ENCODE measurements around the gene ST6GALNAC1. TPM values are rescaled to one million over a fixed set of nuclear protein-coding genes. Genes with fewer than 3 reads are reported as not detected.
"Not testable (repeated sequence)": the region's sequence is repeated elsewhere in the genome, so short reads cannot be mapped to it uniquely, and the experiment has no call there.

The ST6GALNAC1 gene
- total and polyA plus RNA-seq, 4 experiments from 2014 or later: 12.7 to 45.8 (median 14.4) TPM

- peaks cover 8 to 25% (median 17%) of the 10 kb centered on the region in 4 donors for H3K4me1 Mint-ChIP-seq
- no peaks in the 10 kb centered on the region for H3K27me3 ChIP-seq (ENCODE audit: insufficient read depth, low read length)
- H3K4me3 Mint-ChIP-seq: no peak overlapping the region
- H3K4me3 ChIP-seq (ENCODE audit: low read length in 2 of 2): no peak overlapping the region
- no peak overlapping the region for H3K27ac Mint-ChIP-seq
- peaks cover 0 to 1% of the 10 kb centered on the region in 2 donors for H3K27me3 Mint-ChIP-seq
- CTCF ChIA-PET (ENCODE audit: partially characterized antibody): interaction anchor here (2.0 to 6.0 kb wide), 2 partner anchors 14 to 43 kb away, joined by 10 to 40 read pairs; no protein-coding TSS in a partner anchor
- no peaks in the 10 kb centered on the region for H3K9me3 ChIP-seq (ENCODE audit: control insufficient read depth in 1 of 2, low read length in 2 of 2)
- peaks cover 16% of the 10 kb centered on the region for H3K4me1 ChIP-seq (ENCODE audit: insufficient read depth, low read length)
- peaks cover 1 to 15% of the 10 kb centered on the region in 2 donors for H3K36me3 Mint-ChIP-seq
- intact Hi-C loops (cut with micrococcal nuclease): no loop called here
- H3K36me3 ChIP-seq (ENCODE audit: insufficient read depth, low read length): no peaks in the 10 kb centered on the region
- DNase-seq: no peak
- H3K27ac ChIP-seq (ENCODE audit: low read depth, low read length): no peak overlapping the region
- POLR2A ChIA-PET (ENCODE audit: partially characterized antibody): interaction anchor here (1.4 kb wide), 1 partner anchor 34 kb away, joined by 4 read pairs; no protein-coding TSS in a partner anchor
- H3K9me3 Mint-ChIP-seq: no peaks in the 10 kb centered on the region
These were observed 5.3 kb downstream of the ST6GALNAC1 start for GRCh38 chr17:76638263-76638662.

- Mint-ChIP-seq H3K36me3 (peaks cover 1 to 15% of the 10 kb centered on the region in 2 donors), H3K4me1 (peaks cover 4 to 22% (median 11%) of the 10 kb centered on the region in 4 donors)
- H3K9me3 ChIP-seq (ENCODE audit: control insufficient read depth in 1 of 2, low read length in 2 of 2); POLR2A ChIA-PET (ENCODE audit: partially characterized antibody); H3K4me3 Mint-ChIP-seq; H3K27me3 ChIP-seq (ENCODE audit: insufficient read depth, low read length); H3K4me3 ChIP-seq (ENCODE audit: low read length in 2 of 2); H3K36me3 ChIP-seq (ENCODE audit: insufficient read depth, low read length); intact Hi-C loops (cut with micrococcal nuclease); H3K27ac ChIP-seq (ENCODE audit: low read depth, low read length); DNase-seq; H3K9me3 Mint-ChIP-seq; H3K27me3 Mint-ChIP-seq; H3K27ac Mint-ChIP-seq: not testable (repeated sequence)
- H3K4me1 ChIP-seq (ENCODE audit: insufficient read depth, low read length): peaks cover 12% of the 10 kb centered on the region
- CTCF ChIA-PET (ENCODE audit: partially characterized antibody): interaction anchor here (2.0 to 6.0 kb wide), 2 partner anchors 13 to 44 kb away, joined by 10 to 40 read pairs; no protein-coding TSS in a partner anchor
These were observed 6.9 kb downstream of the ST6GALNAC1 start for GRCh38 chr17:76636486-76637206.

GRCh38 chr17:76635659-76636360 is 7.7 kb downstream of the ST6GALNAC1 start:
- no peak overlapping the region for H3K27ac Mint-ChIP-seq
- no peak overlapping the region for H3K4me3 Mint-ChIP-seq
- Histone ChIP-seq H3K27ac (ENCODE audit: low read depth, low read length) (no peak overlapping the region), H3K9me3 (ENCODE audit: control insufficient read depth in 1 of 2, low read length in 2 of 2) (no peaks in the 10 kb centered on the region), H3K27me3 (ENCODE audit: insufficient read depth, low read length) (no peaks in the 10 kb centered on the region), H3K4me1 (ENCODE audit: insufficient read depth, low read length) (peaks cover 9% of the 10 kb centered on the region), H3K36me3 (ENCODE audit: insufficient read depth, low read length) (no peaks in the 10 kb centered on the region), H3K4me3 (ENCODE audit: low read length in 2 of 2) (no peak overlapping the region)
- no peak for DNase-seq
- H3K4me1 Mint-ChIP-seq: peaks cover 2 to 20% (median 7%) of the 10 kb centered on the region in 4 donors
- H3K9me3 Mint-ChIP-seq: no peaks in the 10 kb centered on the region
- H3K36me3 Mint-ChIP-seq: peaks cover 1 to 15% of the 10 kb centered on the region in 2 donors
- H3K27me3 Mint-ChIP-seq: peaks cover 0 to 1% of the 10 kb centered on the region in 2 donors
- CTCF ChIA-PET (ENCODE audit: partially characterized antibody): interaction anchor here (1.1 to 3.2 kb wide), 2 partner anchors 11 to 74 kb away, joined by 3 to 14 read pairs; no protein-coding TSS in a partner anchor
- POLR2A ChIA-PET (ENCODE audit: partially characterized antibody): interaction anchor here (1.6 kb wide), 1 partner anchor 8 kb away, joined by 7 read pairs; the partner anchor contains the start of gene ST6GALNAC1
- intact Hi-C loops (cut with micrococcal nuclease): no loop called here

GRCh38 chr17:76635039-76635438 is 8.5 kb downstream of the ST6GALNAC1 start:
- ChIA-PET POLR2A (ENCODE audit: partially characterized antibody) (interaction anchor here (1.6 kb wide), 1 partner anchor 9 kb away, joined by 7 read pairs; the partner anchor contains the start of gene ST6GALNAC1), CTCF (ENCODE audit: partially characterized antibody) (interaction anchor here (1.1 to 3.2 kb wide), 3 partner anchors 10 to 73 kb away, joined by 3 to 14 read pairs (median 11); no protein-coding TSS in a partner anchor)
- Mint-ChIP-seq H3K36me3 (peaks cover 1 to 15% of the 10 kb centered on the region in 2 donors), H3K4me3 (no peak overlapping the region), H3K27ac (no peak overlapping the region), H3K9me3 (no peaks in the 10 kb centered on the region), H3K27me3 (peaks cover 0 to 1% of the 10 kb centered on the region in 2 donors), H3K4me1 (peaks cover 2 to 15% (median 5%) of the 10 kb centered on the region in 4 donors)
- no peaks in the 10 kb centered on the region for H3K27me3 ChIP-seq (ENCODE audit: insufficient read depth, low read length)
- no peak for DNase-seq
- intact Hi-C loops (cut with micrococcal nuclease): no loop called here
- no peaks in the 10 kb centered on the region for H3K36me3 ChIP-seq (ENCODE audit: insufficient read depth, low read length)
- H3K4me3 ChIP-seq (ENCODE audit: low read length in 2 of 2): no peak overlapping the region
- H3K4me1 ChIP-seq (ENCODE audit: insufficient read depth, low read length): peaks cover 3% of the 10 kb centered on the region
- H3K9me3 ChIP-seq (ENCODE audit: control insufficient read depth in 1 of 2, low read length in 2 of 2): no peaks in the 10 kb centered on the region
- H3K27ac ChIP-seq (ENCODE audit: low read depth, low read length): no peak overlapping the region

GRCh38 chr17:76633628-76634328 is 9.8 kb downstream of the ST6GALNAC1 start:
- H3K27ac ChIP-seq (ENCODE audit: low read depth, low read length): no peak overlapping the region
- peaks cover under 1 to 15% (median 4%) of the 10 kb centered on the region in 4 donors for H3K4me1 Mint-ChIP-seq
- POLR2A ChIA-PET (ENCODE audit: partially characterized antibody): interaction anchor here (1.2 to 1.6 kb wide), 3 partner anchors 8 to 38 kb away, joined by 3 to 7 read pairs (median 3); partner anchors contain the start of gene ST6GALNAC1
- peak overlapping the region in 2 of 7 donors; percentile 34 to 42 for H3K27ac Mint-ChIP-seq
- peaks cover 3 to 20% of the 10 kb centered on the region in 2 donors for H3K36me3 Mint-ChIP-seq
- H3K4me3 ChIP-seq (ENCODE audit: low read length in 2 of 2): no peak overlapping the region
- H3K9me3 ChIP-seq (ENCODE audit: control insufficient read depth in 1 of 2, low read length in 2 of 2): no peaks in the 10 kb centered on the region
- H3K4me1 ChIP-seq (ENCODE audit: insufficient read depth, low read length): no peaks in the 10 kb centered on the region
- no peak for DNase-seq
- no peaks in the 10 kb centered on the region for H3K9me3 Mint-ChIP-seq
- no peaks in the 10 kb centered on the region for H3K36me3 ChIP-seq (ENCODE audit: insufficient read depth, low read length)
- intact Hi-C loops (cut with micrococcal nuclease): no loop called here
- no peak overlapping the region for H3K4me3 Mint-ChIP-seq
- CTCF ChIA-PET (ENCODE audit: partially characterized antibody): interaction anchor here (2.9 to 3.2 kb wide), 2 partner anchors 9 to 47 kb away, joined by 11 to 14 read pairs; no protein-coding TSS in a partner anchor
- H3K27me3 ChIP-seq (ENCODE audit: insufficient read depth, low read length): no peaks in the 10 kb centered on the region
- peaks cover 0 to 1% of the 10 kb centered on the region in 2 donors for H3K27me3 Mint-ChIP-seq

GRCh38 chr17:76631821-76632565 is 11.6 kb downstream of the ST6GALNAC1 start:
- H3K27me3 ChIP-seq (ENCODE audit: insufficient read depth, low read length): no peaks in the 10 kb centered on the region
- DNase-seq: peak in 2 of 5 donors; percentile 26 to 27
- H3K4me1 ChIP-seq (ENCODE audit: insufficient read depth, low read length): no peaks in the 10 kb centered on the region
- H3K36me3 ChIP-seq (ENCODE audit: insufficient read depth, low read length): no peaks in the 10 kb centered on the region
- no peaks in the 10 kb centered on the region for H3K9me3 ChIP-seq (ENCODE audit: control insufficient read depth in 1 of 2, low read length in 2 of 2)
- POLR2A ChIA-PET (ENCODE audit: partially characterized antibody): no interaction called here
- peak overlapping the region in 1 of 8 donors; percentile 50 for H3K4me3 Mint-ChIP-seq
- H3K27ac Mint-ChIP-seq: peak overlapping the region in 3 of 7 donors; percentile 19 to 81 (median 63)
- H3K4me1 Mint-ChIP-seq: peaks cover 0 to 14% (median 2%) of the 10 kb centered on the region in 4 donors
- intact Hi-C loops (cut with micrococcal nuclease): no loop called here
- CTCF ChIA-PET (ENCODE audit: partially characterized antibody): interaction anchor here (0.7 to 2.0 kb wide), 5 partner anchors 8 to 109 kb away, joined by 3 to 5 read pairs (median 3); no protein-coding TSS in a partner anchor
- H3K9me3 Mint-ChIP-seq: no peaks in the 10 kb centered on the region
- H3K36me3 Mint-ChIP-seq: peaks cover 6 to 14% of the 10 kb centered on the region in 2 donors
- H3K27me3 Mint-ChIP-seq: peaks cover 0 to 1% of the 10 kb centered on the region in 2 donors
- no peak overlapping the region for H3K4me3 ChIP-seq (ENCODE audit: low read length in 2 of 2)
- no peak overlapping the region for H3K27ac ChIP-seq (ENCODE audit: low read depth, low read length)
